K562 (cell line): ENCODE data around the gene KIF26B. TPM values are rescaled to one million over a fixed set of nuclear protein-coding genes. Genes with fewer than 3 reads are reported as not detected.

Source experiments
- ATAC-seq: fragments of 200-7000 bp; cut with Tn5 transposase; 3 replicates; pipeline ENCODE4 v1.9.1; 2020; ENCODE audit warnings: moderate library complexity
- BruUV-seq: library from RNA; stranded (reverse); fragments of 400-500 nt; replicated peaks from 2 replicates; lab custom pipeline; 2021; lab: Mats Ljungman, UMichigan
- CTCF ChIA-PET: fragments of 300-600 bp; formaldehyde crosslinking; extraction: SDS; loops from one replicate; lab custom pipeline; 2021; ENCODE audit warnings: low intra/inter-chr PET ratio; lab: Yijun Ruan, JAX
- POLR2A ChIA-PET: fragments of 300-600, 350-650 bp; sonication (Branson Sonifier 250); formaldehyde crosslinking; extraction: SDS; loops from one replicate; lab custom pipeline; 2021; ENCODE audit warnings: antibody characterized with exemption, inconsistent platforms; lab: Yijun Ruan, JAX
- DNase-seq, 4 experiments: peaks; one replicate each; pipeline versions ENCODE4 v3.0.0 to v3.0.0-alpha.2; 2011 to 2018; ENCODE audit warnings: low spot score in 3 of 4, mixed read lengths in 3 of 4; ENCODE audit errors: extremely low read depth in 1 of 4
- FAIRE-seq: peaks from 2 replicates; lab custom pipeline; 2011; peaks lifted over from hg19 to GRCh38; lab: Jason Lieb, UNC
- H2AFZ ChIP-seq: 2 replicates; pipeline ENCODE4 v1.6.0; 2011; ENCODE audit warnings: low read depth, low read length, control low read depth, inconsistent platforms
- H3K27ac ChIP-seq: fragments of 200-600 bp; 3 replicates; pipeline ENCODE4 v1.8.0; 2011; ENCODE audit warnings: low read depth, mild to moderate bottlenecking, control low read depth, inconsistent platforms, low read length, moderate library complexity, mixed read lengths; ENCODE audit errors: extremely low read depth
- H3K27me3 ChIP-seq, 2 experiments: fragments of 300-600 bp in 1 of 2; 2 replicates in 1 of 2; 3 replicates in 1 of 2; pipeline versions ENCODE4 v1.6.0 to v1.8.0; 2011; ENCODE audit warnings: inconsistent platforms in 2 of 2, low read length in 2 of 2, mild to moderate bottlenecking in 1 of 2, mixed read lengths in 1 of 2, moderate library complexity in 1 of 2; ENCODE audit not compliant: control insufficient read depth in 2 of 2, insufficient read depth in 2 of 2
- H3K36me3 ChIP-seq: fragments of 300-600 bp; 3 replicates; pipeline ENCODE4 v1.8.0; 2011; ENCODE audit warnings: mild to moderate bottlenecking, low read length, inconsistent platforms; ENCODE audit not compliant: control insufficient read depth, insufficient read depth
- H3K4me1 ChIP-seq, 2 experiments: fragments of 200-600 bp in 1 of 2; replicated peaks in 1 of 2; 2 replicates in 1 of 2; 3 replicates in 1 of 2; pipeline versions ENCODE4 v1.5.1 to v1.8.0; 2011; ENCODE audit warnings: inconsistent platforms in 2 of 2, low read length in 2 of 2, mild to moderate bottlenecking in 1 of 2, mixed read lengths in 1 of 2, moderate library complexity in 1 of 2; ENCODE audit not compliant: control insufficient read depth in 2 of 2, insufficient read depth in 2 of 2
- H3K4me2 ChIP-seq: 2 replicates; pipeline ENCODE4 v1.6.1; 2011; ENCODE audit warnings: low read length, control low read depth, inconsistent platforms, mixed read lengths; ENCODE audit not compliant: insufficient read depth
- H3K4me3 ChIP-seq: fragments of 200-600 bp; sonication (generic), shearing (Covaris generic); 2 replicates; pipeline ENCODE4 v1.5.1; 2016; ENCODE audit warnings: control low read depth, inconsistent platforms
- H3K79me2 ChIP-seq: fragments of 200-600 bp; 3 replicates; pipeline ENCODE4 v1.8.0; 2011; ENCODE audit warnings: low read length, inconsistent platforms; ENCODE audit not compliant: control insufficient read depth, insufficient read depth
- H3K9ac ChIP-seq, 2 experiments: 2 replicates each; pipeline versions ENCODE4 v1.6.0 to v1.6.1; 2011; ENCODE audit warnings: low read depth in 2 of 2, low read length in 2 of 2, control low read depth in 1 of 2, inconsistent platforms in 1 of 2, mild to moderate bottlenecking in 1 of 2, mixed read lengths in 1 of 2; ENCODE audit not compliant: insufficient read depth in 1 of 2
- H3K9me1 ChIP-seq: one replicate; pipeline ENCODE4 v1.6.0; 2011; ENCODE audit warnings: inconsistent platforms, mild to moderate bottlenecking, low read length, moderate library complexity; ENCODE audit not compliant: control insufficient read depth, insufficient read depth
- H3K9me3 ChIP-seq: replicated peaks from 2 replicates; pipeline ENCODE4 v1.5.1; 2011; ENCODE audit warnings: low read depth, low read length, inconsistent platforms; ENCODE audit not compliant: control insufficient read depth, insufficient read depth
- H4K20me1 ChIP-seq: replicated peaks from 2 replicates; pipeline ENCODE4 v1.6.1; 2011; ENCODE audit warnings: low read length, inconsistent platforms, mixed read lengths; ENCODE audit not compliant: control insufficient read depth, insufficient read depth
- AFF4 ChIP-seq: sonication (generic); formaldehyde crosslinking; IDR thresholded peaks from 2 replicates; pipeline ENCODE4 v1.8.0; 2023; ENCODE audit warnings: mild to moderate bottlenecking, missing genetic modification reagents
- E2F6 ChIP-seq, 2 experiments: IDR thresholded peaks; 2 replicates each; pipeline ENCODE4 v1.6.1; 2011; ENCODE audit warnings: borderline replicate concordance in 1 of 2, control low read depth in 1 of 2, low read depth in 1 of 2, low read length in 1 of 2, mild to moderate bottlenecking in 1 of 2, mixed read lengths in 1 of 2, moderate library complexity in 1 of 2; ENCODE audit not compliant: insufficient read depth in 1 of 2, insufficient read length in 1 of 2, poor library complexity in 1 of 2, severe bottlenecking in 1 of 2; ENCODE audit errors: extremely low read depth in 1 of 2
- GATAD2B ChIP-seq: fragments of 450-650 bp; IDR thresholded peaks from 2 replicates; pipeline ENCODE4 v1.6.1; 2017; ENCODE audit warnings: mild to moderate bottlenecking, borderline replicate concordance
- JUND ChIP-seq, 2 experiments: IDR thresholded peaks; 2 replicates in 1 of 2; 3 replicates in 1 of 2; pipeline ENCODE4 v1.6.1; 2011; ENCODE audit warnings: borderline replicate concordance in 2 of 2, low read depth in 2 of 2, low read length in 2 of 2, improper control_type of control experiment in 1 of 2, missing biosample characterization in 1 of 2, missing genetic modification characterization in 1 of 2, missing genetic modification reagents in 1 of 2
- NR4A1 ChIP-seq, 2 experiments: fragments of 250-450 bp in 1 of 2; fragments of 450-650 bp in 1 of 2; sonication (Bioruptor Pico) in 1 of 2; IDR thresholded peaks; 2 replicates each; pipeline versions ENCODE4 v1.4.0 to v1.6.1; 2016 to 2020; ENCODE audit warnings: mild to moderate bottlenecking in 2 of 2, missing compliant biosample characterization in 1 of 2, missing genetic modification characterization in 1 of 2, moderate library complexity in 1 of 2
- TCF7 ChIP-seq: sonication (generic); IDR thresholded peaks from 2 replicates; pipeline ENCODE4 v1.6.1; 2016; ENCODE audit warnings: antibody characterized with exemption, borderline replicate concordance
- ZNF140 ChIP-seq: fragments of 250-450 bp; sonication (Bioruptor Pico); IDR thresholded peaks from 2 replicates; pipeline ENCODE4 v1.8.0; 2021; ENCODE audit warnings: moderate library complexity, mild to moderate bottlenecking, inconsistent platforms
- ZNF445 ChIP-seq: fragments of 250-450 bp; sonication (Bioruptor Pico); IDR thresholded peaks from 2 replicates; pipeline ENCODE4 v1.4.0; 2020; ENCODE audit warnings: low read depth, mild to moderate bottlenecking, moderate library complexity
- ZNF778 ChIP-seq: fragments of 450-650 bp; formaldehyde crosslinking; IDR thresholded peaks from 2 replicates; pipeline ENCODE4 v1.4.0; 2020; ENCODE audit warnings: mild to moderate bottlenecking, moderate library complexity
- WGBS: fragments of 100-300 bp; shearing (Covaris generic); methylation state at CpG from one replicate; pipeline ENCODE4 v1.1.6; 2016; ENCODE audit warnings: low coverage, mixed read lengths; ENCODE audit not compliant: insufficient coverage; ENCODE audit errors: missing lambda C conversion rate; 5-methylcytosine and 5-hydroxymethylcytosine counted together
- in situ Hi-C: fragments of 300-500 bp; cut with MboI; formaldehyde crosslinking; loops from 4 replicates; pipeline ENCODE4 v1.15.0; 2018; ENCODE audit warnings: inconsistent platforms, mixed read lengths
- intact Hi-C: fragments of 100-400 bp; cut with micrococcal nuclease; formaldehyde crosslinking; loops from 2 replicates; pipeline ENCODE4 v1.14.2; 2022
- polyA plus RNA-seq, 8 experiments: library from polyadenylated mRNA; depleted of rRNA in 4 of 8; stranded (reverse) in 5 of 8; unstranded in 3 of 8; fragments of >200 nt; fragmentation: Nextera tagmentation in 2 of 8; fragmentation: Illumina TruSeq in 1 of 8; extraction: Ambion mirVana in 2 of 8; extraction: Trizol in 1 of 8; gene quantifications; 2 replicates each; pipeline versions ENCODE4 v1.2.1 to v1.2.3, GENCODE V29; 2011 to 2014; ENCODE audit warnings: inconsistent platforms in 1 of 8, missing spikeins in 1 of 8
- total RNA-seq, 7 experiments: library from RNA; depleted of rRNA in 6 of 7; stranded (reverse); fragments of >200 nt in 6 of 7; fragmentation: Illumina TruSeq in 2 of 7; extraction: Trizol in 2 of 7; gene quantifications; 2 replicates each; pipeline versions ENCODE4 v1.2.1 to v1.2.3, GENCODE V29; 2011 to 2021; ENCODE audit warnings: low replicate concordance in 1 of 7
- TF ChIP-seq, protein P1 (sequence below): fragments of 200-800 bp; sonication (Bioruptor generic); IDR thresholded peaks from 2 replicates; pipeline ENCODE4 v1.6.1; 2017; ENCODE audit warnings: missing genetic modification characterization, missing compliant biosample characterization

The KIF26B gene
- total and polyA plus RNA-seq, 9 of the 15 experiments (the other 6 are each of a cell fraction or from before 2014, with no cell fraction given): 0.02 to 0.08 (median 0.03) TPM; not detected in 6

GRCh38 chr1:245510144-245510543, 355.4 kb downstream of the KIF26B start (continued):
- no peak for TF ChIP-seq ZNF140

DNA sequence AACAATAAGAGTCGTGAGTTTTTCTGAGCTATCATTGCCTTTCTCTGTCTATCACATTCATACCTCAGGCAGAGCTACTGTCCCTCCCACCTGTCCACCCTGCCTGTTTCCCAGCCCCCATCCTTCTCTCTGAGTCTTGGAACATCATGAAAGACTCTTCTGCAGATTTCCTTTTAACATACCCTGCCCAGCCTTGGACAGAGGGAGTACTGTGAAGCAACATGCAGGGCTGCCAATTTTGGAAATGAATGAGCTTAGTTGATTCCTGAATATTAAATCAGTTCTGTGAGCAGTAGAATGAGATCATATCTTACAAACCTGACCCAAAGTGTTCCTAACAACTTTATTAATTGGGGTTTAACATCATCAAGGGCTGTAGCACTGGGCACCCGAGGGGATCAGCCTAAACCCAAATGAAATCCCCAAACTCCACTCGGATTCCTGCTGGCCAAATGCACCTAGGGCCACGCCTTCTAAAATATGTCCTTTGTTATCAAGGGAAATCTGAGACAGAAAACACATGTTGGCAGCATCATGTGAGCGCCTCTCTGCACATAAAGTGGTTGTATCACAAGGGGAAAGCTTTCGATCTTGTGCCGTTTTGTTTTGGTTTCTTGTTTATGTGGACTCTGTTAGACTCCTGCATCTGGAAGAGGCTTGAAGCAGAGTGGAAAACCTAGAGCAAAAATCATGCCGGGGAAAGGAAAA, 357.6 kb downstream of the KIF26B start:
- CTCF ChIA-PET: no interaction called here
- Histone ChIP-seq H3K36me3 (no peaks in the 10 kb centered on the region), H3K27me3 (peaks cover 26 to 50% of the 10 kb centered on the region in 2 experiments), H3K4me2 (no peak overlapping the region), H3K4me3 (no peak overlapping the region), H4K20me1 (no peaks in the 10 kb centered on the region), H3K9me1 (no peaks in the 10 kb centered on the region), H3K27ac (no peak overlapping the region), H3K9ac (no peak overlapping the region), H3K9me3 (no peaks in the 10 kb centered on the region), H3K4me1 (no peaks in the 10 kb centered on the region), H2AFZ (no peak overlapping the region), H3K79me2 (no peaks in the 10 kb centered on the region)
- no TSS peak for BruUV-seq
- 2% methylated on average over 8 of the region's 8 CpGs for WGBS
- no peak for ATAC-seq
- DNase-seq: no peak
- FAIRE-seq: no peak
- intact Hi-C loops (loop anchor here (10.0 kb wide), 1 partner anchor 162 kb away; no protein-coding TSS in a partner anchor), in situ Hi-C loops (no loop called here)
- POLR2A ChIA-PET: interaction anchor here (0.9 to 2.4 kb wide), 3 partner anchors 10 to 38 kb away, joined by 3 to 7 read pairs (median 5); no protein-coding TSS in a partner anchor
- TF ChIP-seq AFF4: no peak
- no peak for TF ChIP-seq JUND (IDR thresholded peaks at IDR 0.05; ENCODE audit: borderline replicate concordance, low read depth, low read length)
- TF ChIP-seq JUND (tag; IDR thresholded peaks at IDR 0.05; ENCODE audit: borderline replicate concordance, low read depth, low read length): no peak
- no peak for TF ChIP-seq ZNF445 (CRISPR knock-in tag)
- TF ChIP-seq, protein P1, sequence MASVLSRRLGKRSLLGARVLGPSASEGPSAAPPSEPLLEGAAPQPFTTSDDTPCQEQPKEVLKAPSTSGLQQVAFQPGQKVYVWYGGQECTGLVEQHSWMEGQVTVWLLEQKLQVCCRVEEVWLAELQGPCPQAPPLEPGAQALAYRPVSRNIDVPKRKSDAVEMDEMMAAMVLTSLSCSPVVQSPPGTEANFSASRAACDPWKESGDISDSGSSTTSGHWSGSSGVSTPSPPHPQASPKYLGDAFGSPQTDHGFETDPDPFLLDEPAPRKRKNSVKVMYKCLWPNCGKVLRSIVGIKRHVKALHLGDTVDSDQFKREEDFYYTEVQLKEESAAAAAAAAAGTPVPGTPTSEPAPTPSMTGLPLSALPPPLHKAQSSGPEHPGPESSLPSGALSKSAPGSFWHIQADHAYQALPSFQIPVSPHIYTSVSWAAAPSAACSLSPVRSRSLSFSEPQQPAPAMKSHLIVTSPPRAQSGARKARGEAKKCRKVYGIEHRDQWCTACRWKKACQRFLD (CRISPR knock-in tag): no peak
- no peak for TF ChIP-seq TCF7
- no peak for TF ChIP-seq E2F6 (IDR thresholded peaks at IDR 0.05; ENCODE audit: borderline replicate concordance in 1 of 2, extremely low read depth in 1 of 2, insufficient read depth in 1 of 2, insufficient read length in 1 of 2, low read depth in 1 of 2, low read length in 1 of 2, poor library complexity in 1 of 2, severe bottlenecking in 1 of 2)
- no peak for TF ChIP-seq ZNF778 (CRISPR knock-in tag)
- TF ChIP-seq NR4A1 (CRISPR knock-in tag; IDR thresholded peaks at IDR 0.05): no peak
- TF ChIP-seq NR4A1 (tag; IDR thresholded peaks at IDR 0.05): no peak
- no peak for TF ChIP-seq GATAD2B
